Ovary (tissue), 3 donors: Measurements from ENCODE around the gene EIF1B.

Experiments
- CTCF ChIP-seq, 3 donors: fragments of 450-650 bp in 2 of 3; fragments of 200-600 bp in 1 of 3; IDR thresholded peaks; one replicate each; pipeline versions ENCODE4 v1.5.1 to v1.8.0; 2016 to 2022; ENCODE audit warnings: antibody characterized with exemption in 3 of 3, mild to moderate bottlenecking in 1 of 3
- POLR2A ChIP-seq: fragments of 450-650 bp; IDR thresholded peaks from one replicate; pipeline ENCODE4 v1.6.1; 2017; ENCODE audit warnings: antibody characterized with exemption, mild to moderate bottlenecking, moderate library complexity
- donor health status: DM: no; HTN: no; CAD: no.

DNA sequence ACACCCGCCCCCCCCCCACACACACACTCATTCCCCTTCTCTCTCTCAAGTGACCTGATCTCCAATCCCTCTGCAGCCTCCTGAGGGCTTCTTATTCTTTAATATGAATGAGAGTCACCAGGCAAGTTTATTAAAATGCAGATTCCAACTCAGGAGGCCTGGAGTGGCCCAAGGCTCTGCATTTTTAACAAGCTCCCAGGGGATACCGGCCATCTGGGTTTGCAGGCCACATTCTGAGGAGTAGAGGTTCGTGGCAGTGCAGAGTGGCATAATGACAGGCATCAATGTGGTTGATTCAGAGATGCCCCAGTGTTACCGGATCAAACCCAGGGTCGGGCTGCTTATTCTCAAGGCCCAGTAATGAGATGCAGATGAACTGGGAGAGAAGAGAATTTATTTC, 18.9 kb downstream of the EIF1B start:
- TF ChIP-seq CTCF (IDR thresholded peaks at IDR 0.05) (no peak), POLR2A (no peak)
